Transverse colon (tissue), 4 donors: ENCODE results near the gene ACSL6. TPM values are rescaled to one million over a fixed set of nuclear protein-coding genes. Genes with fewer than 3 reads are reported as not detected.

Experiments used
- DNase-seq: peaks from one replicate; pipeline ENCODE4 v3.0.0-alpha.2; 2019
- H3K27ac ChIP-seq, 4 donors: fragments of 200-600 bp; sonication (generic); 2 replicates each; pipeline ENCODE4 v1.5.1; 2016 to 2018; ENCODE audit warnings: inconsistent platforms in 4 of 4
- H3K27me3 ChIP-seq: fragments of 200-600 bp; sonication (generic); 2 replicates; pipeline ENCODE4 v1.5.1; 2017; ENCODE audit warnings: inconsistent platforms
- H3K36me3 ChIP-seq, 4 donors: fragments of 200-600 bp; sonication (generic); 2 replicates each; pipeline ENCODE4 v1.5.1; 2017 to 2019; ENCODE audit warnings: inconsistent platforms in 4 of 4
- H3K4me1 ChIP-seq, 4 donors: fragments of 200-600 bp; sonication (generic); 2 replicates each; pipeline ENCODE4 v1.5.1; 2017 to 2020; ENCODE audit warnings: inconsistent platforms in 4 of 4
- H3K4me3 ChIP-seq, 4 donors: fragments of 200-600 bp; sonication (generic); 1 replicate in 1 of 4; 2 replicates in 3 of 4; pipeline versions ENCODE4 v1.5.1 to v1.6.1; 2017 to 2019; ENCODE audit warnings: inconsistent platforms in 4 of 4
- H3K9me3 ChIP-seq, 2 donors: fragments of 200-600 bp; sonication (generic); 2 replicates each; pipeline ENCODE4 v1.5.1; 2017 to 2019; ENCODE audit warnings: inconsistent platforms in 2 of 2
- CTCF ChIP-seq, 5 experiments: fragments of 200-600 bp in 3 of 5; fragments of 450-650 bp in 2 of 5; sonication (generic) in 3 of 5; IDR thresholded peaks; 1 replicate in 2 of 5; 2 replicates in 3 of 5; pipeline ENCODE4 v1.5.1; 2016 to 2017; ENCODE audit warnings: antibody characterized with exemption in 5 of 5, inconsistent platforms in 3 of 5, mild to moderate bottlenecking in 2 of 5, moderate library complexity in 1 of 5
- EP300 ChIP-seq: sonication (generic); formaldehyde crosslinking; IDR thresholded peaks from one replicate; pipeline ENCODE4 v1.6.1; 2017; ENCODE audit warnings: antibody characterized with exemption, low read depth
- POLR2A ChIP-seq: fragments of 450-650 bp; IDR thresholded peaks from one replicate; pipeline ENCODE4 v1.6.1; 2016; ENCODE audit warnings: antibody characterized with exemption, mild to moderate bottlenecking, moderate library complexity
- POLR2AphosphoS5 ChIP-seq, 3 donors: sonication (generic); formaldehyde crosslinking; IDR thresholded peaks; one replicate each; pipeline ENCODE4 v1.6.1; 2016; ENCODE audit warnings: antibody characterized with exemption in 3 of 3
- WGBS, 2 donors: methylation state at CpG; one replicate each; pipeline ENCODE4 v1.1.5; 2018; ENCODE audit warnings: low coverage in 1 of 2; 5-methylcytosine and 5-hydroxymethylcytosine counted together
- in situ Hi-C, 4 donors: fragments of 200-750 bp; cut with MboI; loops; one replicate each; pipeline versions ENCODE4 v1.15.0 to v1.15.1; 2017; ENCODE audit warnings: low sequenced_read_pairs in 3 of 4, low pct_ligation_motif_present in 1 of 4, low pct_unique_long_range_greater_than_20kb in 1 of 4
- intact Hi-C: fragments of 100-400 bp; cut with DNase I; formaldehyde crosslinking; loops from one replicate; pipeline ENCODE4 v1.15.1; 2023; ENCODE audit warnings: low total_unique reads
- total RNA-seq, 4 donors: library from RNA; depleted of rRNA; stranded (reverse); fragments of >200 nt; gene quantifications; one replicate each; pipeline ENCODE4 v1.1.0, GENCODE V29; 2016

Gene ACSL6, protein sequence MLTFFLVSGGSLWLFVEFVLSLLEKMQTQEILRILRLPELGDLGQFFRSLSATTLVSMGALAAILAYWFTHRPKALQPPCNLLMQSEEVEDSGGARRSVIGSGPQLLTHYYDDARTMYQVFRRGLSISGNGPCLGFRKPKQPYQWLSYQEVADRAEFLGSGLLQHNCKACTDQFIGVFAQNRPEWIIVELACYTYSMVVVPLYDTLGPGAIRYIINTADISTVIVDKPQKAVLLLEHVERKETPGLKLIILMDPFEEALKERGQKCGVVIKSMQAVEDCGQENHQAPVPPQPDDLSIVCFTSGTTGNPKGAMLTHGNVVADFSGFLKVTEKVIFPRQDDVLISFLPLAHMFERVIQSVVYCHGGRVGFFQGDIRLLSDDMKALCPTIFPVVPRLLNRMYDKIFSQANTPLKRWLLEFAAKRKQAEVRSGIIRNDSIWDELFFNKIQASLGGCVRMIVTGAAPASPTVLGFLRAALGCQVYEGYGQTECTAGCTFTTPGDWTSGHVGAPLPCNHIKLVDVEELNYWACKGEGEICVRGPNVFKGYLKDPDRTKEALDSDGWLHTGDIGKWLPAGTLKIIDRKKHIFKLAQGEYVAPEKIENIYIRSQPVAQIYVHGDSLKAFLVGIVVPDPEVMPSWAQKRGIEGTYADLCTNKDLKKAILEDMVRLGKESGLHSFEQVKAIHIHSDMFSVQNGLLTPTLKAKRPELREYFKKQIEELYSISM
- under 1 TPM in 2 of 4 donors, not detected in 2; 0.41 to 0.64 TPM for total RNA-seq

GRCh38 chr5:132011622-132012343, at the start of gene ACSL6:
Gene ACSL6, minus strand, starts transcription at chr5:132011658. Its CDS starts 105 bp downstream, at chr5:132011553.
- intact Hi-C loops = no loop called here
- 12% methylated on average over 17 of the region's 63 CpGs; no CpG with 5 or more reads in 1 of the 2 donors for WGBS, 2 donors

DNA sequence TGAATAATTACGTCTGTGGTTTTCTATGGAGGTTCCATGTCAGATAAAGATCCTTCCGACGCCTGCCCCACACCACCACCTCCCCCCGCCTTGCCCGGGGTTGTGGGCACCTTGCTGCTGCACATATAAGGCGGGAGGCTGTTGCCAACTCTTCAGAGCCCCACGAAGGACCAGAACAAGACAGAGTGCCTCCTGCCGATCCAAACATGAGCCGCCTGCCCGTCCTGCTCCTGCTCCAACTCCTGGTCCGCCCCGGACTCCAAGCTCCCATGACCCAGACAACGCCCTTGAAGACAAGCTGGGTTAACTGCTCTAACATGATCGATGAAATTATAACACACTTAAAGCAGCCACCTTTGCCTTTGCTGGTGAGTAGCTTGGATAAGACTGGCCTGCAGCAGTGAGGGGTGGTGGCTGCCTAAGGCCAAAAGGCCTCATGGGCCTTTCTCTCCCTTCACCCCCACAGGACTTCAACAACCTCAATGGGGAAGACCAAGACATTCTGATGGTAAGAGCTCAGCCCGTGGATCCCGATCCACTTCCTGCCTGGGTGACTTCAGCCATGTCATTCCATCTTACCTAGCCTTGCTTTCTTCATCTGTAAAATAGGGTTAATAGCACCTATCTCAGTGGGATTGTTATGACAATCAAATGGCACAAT, 49.2 kb upstream of the ACSL6 start, which contains the start of gene IL3:
Gene IL3 (plus strand): TSS at position 155 of the 661 bp plus-strand sequence. CDS start 52 bp downstream, at position 207.
- TF ChIP-seq POLR2AphosphoS5 (IDR thresholded peaks at IDR 0.05) (no peak), EP300 (no peak), CTCF (IDR thresholded peaks at IDR 0.05) (no peak), POLR2A (no peak)
- DNase-seq = peak; percentile 3
- intact Hi-C loops = no loop called here
- 92% methylated on average over 4 to 16 of the region's 16 CpGs for WGBS, 2 donors
- H3K27me3 ChIP-seq = no peaks in the 10 kb centered on the region
- no peak within 1 kb of the TSS for H3K4me3 ChIP-seq
- H3K9me3 ChIP-seq = no peaks in the 10 kb centered on the region
- in situ Hi-C loops = no loop called here
- no peaks in the 10 kb centered on the region for H3K4me1 ChIP-seq
- H3K27ac ChIP-seq = no peak within 1 kb of the TSS
- H3K36me3 ChIP-seq = no peaks in the 10 kb centered on the region

More at GRCh38 chr5:132011622-132012343, at the start of gene ACSL6:
- H3K27ac ChIP-seq = no peak within 1 kb of the TSS
- peak; percentile 37 for DNase-seq
- no peaks in the 10 kb centered on the region for H3K9me3 ChIP-seq
- peak within 1 kb of the TSS; percentile 38 to 60 (median 50) for H3K4me3 ChIP-seq
- no peak for TF ChIP-seq POLR2AphosphoS5 (IDR thresholded peaks at IDR 0.05)
- no peak for TF ChIP-seq CTCF (IDR thresholded peaks at IDR 0.05)
- no peak for TF ChIP-seq EP300
- H3K36me3 ChIP-seq = no peaks in the 10 kb centered on the region
- H3K27me3 ChIP-seq = peaks cover 54% of the 10 kb centered on the region
- H3K4me1 ChIP-seq = peaks cover 5 to 8% (median 6%) of the 10 kb centered on the region in 4 donors
- in situ Hi-C loops = loop anchor here in 1 of 4 donors (25.0 kb wide), 1 partner anchor 574 kb away; no protein-coding TSS in a partner anchor

- DNase-seq = peak; percentile 2
- no peak overlapping the region for H3K4me3 ChIP-seq
- no peaks in the 10 kb centered on the region for H3K9me3 ChIP-seq
- H3K27me3 ChIP-seq = no peaks in the 10 kb centered on the region
- no peaks in the 10 kb centered on the region for H3K4me1 ChIP-seq
- H3K27ac ChIP-seq = no peak overlapping the region
- 82 to 93% methylated on average over 2 to 13 of the region's 13 CpGs for WGBS, 2 donors
- intact Hi-C loops (no loop called here), in situ Hi-C loops (no loop called here)
- no peaks in the 10 kb centered on the region for H3K36me3 ChIP-seq
- no peak for TF ChIP-seq CTCF (IDR thresholded peaks at IDR 0.05)
- TF ChIP-seq POLR2A = no peak
- TF ChIP-seq EP300 = no peak
- no peak for TF ChIP-seq POLR2AphosphoS5 (IDR thresholded peaks at IDR 0.05)
These were observed 48.4 kb upstream of the ACSL6 start for GRCh38 chr5:132059696-132060500.
